ENCODE data around the gene CTCF. TPM values are rescaled to one million over a fixed set of nuclear protein-coding genes. Genes with fewer than 3 reads are reported as not detected.
"Not testable (repeated sequence)": the region's sequence is repeated elsewhere in the genome, so short reads cannot be mapped to it uniquely, and the experiment has no call there.

Gene CTCF, protein sequence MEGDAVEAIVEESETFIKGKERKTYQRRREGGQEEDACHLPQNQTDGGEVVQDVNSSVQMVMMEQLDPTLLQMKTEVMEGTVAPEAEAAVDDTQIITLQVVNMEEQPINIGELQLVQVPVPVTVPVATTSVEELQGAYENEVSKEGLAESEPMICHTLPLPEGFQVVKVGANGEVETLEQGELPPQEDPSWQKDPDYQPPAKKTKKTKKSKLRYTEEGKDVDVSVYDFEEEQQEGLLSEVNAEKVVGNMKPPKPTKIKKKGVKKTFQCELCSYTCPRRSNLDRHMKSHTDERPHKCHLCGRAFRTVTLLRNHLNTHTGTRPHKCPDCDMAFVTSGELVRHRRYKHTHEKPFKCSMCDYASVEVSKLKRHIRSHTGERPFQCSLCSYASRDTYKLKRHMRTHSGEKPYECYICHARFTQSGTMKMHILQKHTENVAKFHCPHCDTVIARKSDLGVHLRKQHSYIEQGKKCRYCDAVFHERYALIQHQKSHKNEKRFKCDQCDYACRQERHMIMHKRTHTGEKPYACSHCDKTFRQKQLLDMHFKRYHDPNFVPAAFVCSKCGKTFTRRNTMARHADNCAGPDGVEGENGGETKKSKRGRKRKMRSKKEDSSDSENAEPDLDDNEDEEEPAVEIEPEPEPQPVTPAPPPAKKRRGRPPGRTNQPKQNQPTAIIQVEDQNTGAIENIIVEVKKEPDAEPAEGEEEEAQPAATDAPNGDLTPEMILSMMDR
- total RNA-seq (42.6 TPM), polyA plus RNA-seq (ENCODE audit: insufficient read depth, low read depth, low replicate concordance) (20.4 TPM)
- long read RNA-seq, donor 1, transcript CTCF-214 (10 exons, 3,521 nt): major isoform, 6 of 30 reads
- long read RNA-seq, donor 1, partial matches to known transcripts: 21 of 30 reads
- long read RNA-seq, donor 1, other reads (novel, unspliced or antisense): 0 of 30 reads
- long read RNA-seq, donor 2, partial matches to known transcripts: 6 of 11 reads
- long read RNA-seq, donor 2, other reads (novel, unspliced or antisense): 0 of 11 reads
- long read RNA-seq, donor 3, partial matches to known transcripts: 14 of 21 reads
- long read RNA-seq, donor 3, other reads (novel, unspliced or antisense): 0 of 21 reads
- long read RNA-seq, donor 4, transcript CTCF-201 (12 exons, 3,941 nt): major isoform, 5 of 8 reads
- long read RNA-seq, donor 4, partial matches to known transcripts: 0 of 8 reads
- long read RNA-seq, donor 4, other reads (novel, unspliced or antisense): 0 of 8 reads
- long read RNA-seq, donor 5: 0 reads
- long read RNA-seq, donor 6: 0 reads
- long read RNA-seq, donor 7, transcript CTCF-201 (12 exons, 3,941 nt): major isoform, 13 of 31 reads
- long read RNA-seq, donor 7, partial matches to known transcripts: 10 of 31 reads
- long read RNA-seq, donor 7, other reads (novel, unspliced or antisense): 6 of 31 reads
- long read RNA-seq, donor 8, partial matches to known transcripts: 40 of 44 reads
- long read RNA-seq, donor 8, other reads (novel, unspliced or antisense): 0 of 44 reads
- long read RNA-seq, donor 9, partial matches to known transcripts: 8 of 8 reads
- long read RNA-seq, donor 9, other reads (novel, unspliced or antisense): 0 of 8 reads
- long read RNA-seq, donor 10, transcript CTCF-214 (10 exons, 3,521 nt): major isoform, 6 of 23 reads
- long read RNA-seq, donor 10, partial matches to known transcripts: 11 of 23 reads
- long read RNA-seq, donor 10, other reads (novel, unspliced or antisense): 6 of 23 reads

DNA sequence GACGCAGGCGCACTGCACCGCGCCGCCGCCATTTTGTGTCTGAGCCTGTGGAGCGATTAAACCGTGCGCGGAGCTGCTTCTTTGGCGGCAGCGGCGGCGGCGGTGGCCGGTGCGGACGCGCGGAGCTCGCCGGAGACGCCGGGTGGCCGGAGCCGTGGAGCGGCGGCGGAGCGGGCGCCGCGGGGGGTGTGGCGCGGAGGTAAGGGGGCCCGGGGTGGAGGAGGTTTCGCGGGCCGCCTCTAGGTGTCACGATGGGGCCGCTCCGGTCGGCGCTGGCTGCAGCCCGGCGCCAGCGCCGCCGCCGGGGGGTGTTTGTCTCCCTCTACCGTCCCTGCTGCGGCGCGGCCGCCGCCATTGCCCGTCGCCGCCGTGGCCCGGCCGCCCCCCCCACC, at the start of gene CTCF:
CTCF (plus strand) TSS at position 1 of the 392 bp plus-strand sequence. CDS start 48,307 bp downstream, outside the sequence.
- Histone ChIP-seq H3K4me1 (ENCODE audit: control insufficient read depth in 2 of 3, insufficient read depth in 2 of 3, low read depth in 1 of 3, low read length in 3 of 3) (peaks cover 0 to 14% (median 12%) of the 10 kb centered on the region in 3 donors), H3K9ac (ENCODE audit: low read length in 3 of 3) (peak within 1 kb of the TSS; percentile 70 to 86 (median 75)), H3K27ac (ENCODE audit: low read depth in 2 of 2, low read length in 2 of 2) (peak within 1 kb of the TSS; percentile 96 to 97), H3K9me3 (ENCODE audit: control insufficient read depth in 2 of 3, insufficient read depth in 1 of 3, low read length in 3 of 3) (no peaks in the 10 kb centered on the region), H3K36me3 (ENCODE audit: control insufficient read depth in 2 of 3, insufficient read depth in 3 of 3, low read length in 3 of 3) (no peaks in the 10 kb centered on the region), H3K27me3 (ENCODE audit: control insufficient read depth, insufficient read depth, low read length) (no peaks in the 10 kb centered on the region), H3K4me3 (ENCODE audit: low read length in 3 of 3) (peak within 1 kb of the TSS; percentile 75 to 85 (median 78))
- intact Hi-C loops (cut with DNase I): no loop called here
- DNase-seq (peak in 4 of 5 donors; percentile 88 to 97 (median 92)), FAIRE-seq (no peak)
- peak; percentile 61 for TF ChIP-seq CTCF (IDR thresholded peaks at IDR 0.05; ENCODE audit: borderline replicate concordance, extremely low read depth, insufficient read depth)

DNA sequence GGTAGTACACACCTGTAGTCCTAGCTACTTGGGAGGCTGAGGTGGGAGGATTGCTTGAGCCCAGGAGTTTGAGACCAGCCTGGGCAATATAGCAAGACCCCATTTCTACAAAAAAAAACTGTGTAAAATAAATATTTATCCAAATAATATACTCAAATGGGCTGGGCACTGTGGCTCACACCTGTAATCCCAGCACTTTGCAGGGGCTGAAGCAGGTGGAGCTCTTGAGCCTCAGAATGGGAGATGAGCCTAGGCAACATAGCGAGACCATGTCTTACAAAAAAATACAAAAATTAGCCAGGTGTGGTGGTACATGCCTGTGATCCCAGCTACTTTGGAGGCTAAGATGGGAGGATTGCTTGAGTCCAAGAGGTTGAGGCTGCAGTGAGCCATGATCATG, 48.4 kb upstream of the CTCF start:
- H3K27ac ChIP-seq (ENCODE audit: low read depth in 2 of 2, low read length in 2 of 2); H3K36me3 ChIP-seq (ENCODE audit: control insufficient read depth in 2 of 3, insufficient read depth in 3 of 3, low read length in 3 of 3); H3K9ac ChIP-seq (ENCODE audit: low read length in 3 of 3); FAIRE-seq; H3K4me3 ChIP-seq (ENCODE audit: low read length in 3 of 3); H3K9me3 ChIP-seq (ENCODE audit: control insufficient read depth in 2 of 3, insufficient read depth in 1 of 3, low read length in 3 of 3); DNase-seq; H3K27me3 ChIP-seq (ENCODE audit: control insufficient read depth, insufficient read depth, low read length); intact Hi-C loops (cut with DNase I); H3K4me1 ChIP-seq (ENCODE audit: control insufficient read depth in 2 of 3, insufficient read depth in 2 of 3, low read depth in 1 of 3, low read length in 3 of 3): not testable (repeated sequence)

DNA sequence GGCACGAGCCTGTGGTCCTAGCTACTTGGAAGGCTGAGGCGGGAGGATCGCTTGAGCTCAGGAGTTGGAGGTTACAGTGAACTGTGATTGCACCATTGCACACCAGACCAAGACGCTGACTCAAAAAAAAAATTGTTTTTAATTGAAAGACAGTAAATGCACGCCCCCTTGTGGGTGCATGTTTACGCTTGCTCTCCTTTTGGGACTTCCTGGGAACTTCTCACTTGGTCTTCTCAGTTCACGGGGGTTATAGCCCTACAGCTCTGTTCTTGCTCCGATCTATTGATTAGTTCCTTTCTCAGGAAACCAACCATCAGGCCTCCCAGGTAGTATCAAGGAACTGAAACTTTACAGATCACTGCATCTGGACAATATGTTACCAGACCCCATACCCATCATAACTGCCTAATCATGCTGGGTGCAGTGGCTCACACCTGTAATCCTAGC, 47.9 kb upstream of the CTCF start:
- no peak overlapping the region for H3K27ac ChIP-seq (ENCODE audit: low read depth in 2 of 2, low read length in 2 of 2)
- FAIRE-seq (no peak), DNase-seq (peak; percentile 64 to 89 (median 83))
- H3K4me3 ChIP-seq (ENCODE audit: low read length in 3 of 3): no peak overlapping the region
- no peaks in the 10 kb centered on the region for H3K27me3 ChIP-seq (ENCODE audit: control insufficient read depth, insufficient read depth, low read length)
- H3K4me1 ChIP-seq (ENCODE audit: control insufficient read depth in 2 of 3, insufficient read depth in 2 of 3, low read depth in 1 of 3, low read length in 3 of 3): peaks cover 0 to 8% (median 6%) of the 10 kb centered on the region in 3 donors
- H3K9me3 ChIP-seq (ENCODE audit: control insufficient read depth in 2 of 3, insufficient read depth in 1 of 3, low read length in 3 of 3): no peaks in the 10 kb centered on the region
- intact Hi-C loops (cut with DNase I): no loop called here
- no peak overlapping the region for H3K9ac ChIP-seq (ENCODE audit: low read length in 3 of 3)
- no peaks in the 10 kb centered on the region for H3K36me3 ChIP-seq (ENCODE audit: control insufficient read depth in 2 of 3, insufficient read depth in 3 of 3, low read length in 3 of 3)
- peak; percentile 65 for TF ChIP-seq CTCF (IDR thresholded peaks at IDR 0.05; ENCODE audit: borderline replicate concordance, extremely low read depth, insufficient read depth)
